Gastroesophageal sphincter (tissue), 4 donors: ENCODE data around the gene DEFB125. TPM values are rescaled to one million over a fixed set of nuclear protein-coding genes. Genes with fewer than 3 reads are reported as not detected.
A peak's percentile ranks its signal among the peaks of the same experiment; 100 is the strongest.
"Not testable (repeated sequence)": the region's sequence is repeated elsewhere in the genome, so short reads cannot be mapped to it uniquely, and the experiment has no call there.

ENCODE experiments used
- ATAC-seq: fragments of 150-250 bp; one replicate; pipeline ENCODE4 v1.9.1; 2016; ENCODE audit warnings: mild to moderate bottlenecking, moderate library complexity
- H3K27ac ChIP-seq, 4 donors: fragments of 200-600 bp; sonication (generic) in 3 of 4; 1 replicate in 3 of 4; 2 replicates in 1 of 4; pipeline ENCODE4 v1.5.1; 2016 to 2019
- H3K27me3 ChIP-seq: fragments of 200-600 bp; sonication (generic); one replicate; pipeline ENCODE4 v1.5.1; 2019
- H3K36me3 ChIP-seq, 2 donors: fragments of 200-600 bp; sonication (generic); one replicate each; pipeline ENCODE4 v1.5.1; 2019; ENCODE audit warnings: control low read depth in 1 of 2
- H3K4me1 ChIP-seq, 3 donors: fragments of 200-600 bp; sonication (generic); 1 replicate in 2 of 3; 2 replicates in 1 of 3; pipeline ENCODE4 v1.5.1; 2016 to 2019; ENCODE audit warnings: control low read depth in 2 of 3
- H3K4me3 ChIP-seq, 2 donors: fragments of 200-600 bp; sonication (generic); one replicate each; pipeline ENCODE4 v1.5.1; 2019; ENCODE audit warnings: mild to moderate bottlenecking in 1 of 2, moderate library complexity in 1 of 2
- H3K9me3 ChIP-seq, 3 donors: fragments of 200-600 bp; sonication (generic); one replicate each; pipeline ENCODE4 v1.5.1; 2017 to 2019; ENCODE audit warnings: control low read depth in 2 of 3
- EP300 ChIP-seq: sonication (generic); formaldehyde crosslinking; IDR thresholded peaks from one replicate; pipeline ENCODE4 v1.6.1; 2017; ENCODE audit warnings: antibody characterized with exemption, mild to moderate bottlenecking
- POLR2A ChIP-seq, 2 donors: fragments of 450-650 bp; IDR thresholded peaks; one replicate each; pipeline ENCODE4 v1.6.1; 2017; ENCODE audit warnings: antibody characterized with exemption in 2 of 2, mild to moderate bottlenecking in 2 of 2, moderate library complexity in 1 of 2
- POLR2AphosphoS5 ChIP-seq: sonication (generic); formaldehyde crosslinking; IDR thresholded peaks from one replicate; pipeline ENCODE4 v1.6.1; 2017; ENCODE audit warnings: antibody characterized with exemption
- WGBS, 2 donors: methylation state at CpG; one replicate each; pipeline ENCODE4 v1.1.5; 2018; ENCODE audit warnings: low coverage in 1 of 2; 5-methylcytosine and 5-hydroxymethylcytosine counted together
- total RNA-seq, 4 donors: library from RNA; depleted of rRNA; stranded (reverse); fragments of >200 nt; gene quantifications; one replicate each; pipeline ENCODE4 v1.1.0, GENCODE V29; 2016
- TF ChIP-seq, protein P1 (sequence below), 4 experiments: fragments of 200-600 bp in 2 of 4; fragments of 450-650 bp in 2 of 4; sonication (generic) in 1 of 4; IDR thresholded peaks; one replicate each; pipeline ENCODE4 v1.5.1; 2017 to 2019; ENCODE audit warnings: antibody characterized with exemption in 4 of 4, mild to moderate bottlenecking in 2 of 4, moderate library complexity in 2 of 4

Gene DEFB125
- total RNA-seq, 4 donors from 2014 or later, result not detected

- peaks cover 0 to 14% (median 0%) of the 10 kb centered on the region in 3 donors for H3K9me3 ChIP-seq
- peaks cover 25% of the 10 kb centered on the region for H3K27me3 ChIP-seq
- no peak overlapping the region for H3K4me3 ChIP-seq
- no peak overlapping the region for H3K27ac ChIP-seq
- no peaks in the 10 kb centered on the region for H3K36me3 ChIP-seq
- ATAC-seq, result no peak
- TF ChIP-seq EP300, result no peak
- TF ChIP-seq POLR2AphosphoS5, result no peak
- TF ChIP-seq, protein P1, sequence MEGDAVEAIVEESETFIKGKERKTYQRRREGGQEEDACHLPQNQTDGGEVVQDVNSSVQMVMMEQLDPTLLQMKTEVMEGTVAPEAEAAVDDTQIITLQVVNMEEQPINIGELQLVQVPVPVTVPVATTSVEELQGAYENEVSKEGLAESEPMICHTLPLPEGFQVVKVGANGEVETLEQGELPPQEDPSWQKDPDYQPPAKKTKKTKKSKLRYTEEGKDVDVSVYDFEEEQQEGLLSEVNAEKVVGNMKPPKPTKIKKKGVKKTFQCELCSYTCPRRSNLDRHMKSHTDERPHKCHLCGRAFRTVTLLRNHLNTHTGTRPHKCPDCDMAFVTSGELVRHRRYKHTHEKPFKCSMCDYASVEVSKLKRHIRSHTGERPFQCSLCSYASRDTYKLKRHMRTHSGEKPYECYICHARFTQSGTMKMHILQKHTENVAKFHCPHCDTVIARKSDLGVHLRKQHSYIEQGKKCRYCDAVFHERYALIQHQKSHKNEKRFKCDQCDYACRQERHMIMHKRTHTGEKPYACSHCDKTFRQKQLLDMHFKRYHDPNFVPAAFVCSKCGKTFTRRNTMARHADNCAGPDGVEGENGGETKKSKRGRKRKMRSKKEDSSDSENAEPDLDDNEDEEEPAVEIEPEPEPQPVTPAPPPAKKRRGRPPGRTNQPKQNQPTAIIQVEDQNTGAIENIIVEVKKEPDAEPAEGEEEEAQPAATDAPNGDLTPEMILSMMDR (IDR thresholded peaks at IDR 0.05), result no peak
- no peak for TF ChIP-seq POLR2A (IDR thresholded peaks at IDR 0.05)
- H3K4me1 ChIP-seq, result no peaks in the 10 kb centered on the region
Observed at GRCh38 chr20:112396-112795, 24.9 kb downstream of the DEFB125 start.

- H3K4me3 ChIP-seq, result no peak overlapping the region
- H3K9me3 ChIP-seq, result peaks cover 0 to 27% (median 0%) of the 10 kb centered on the region in 3 donors
- TF ChIP-seq POLR2AphosphoS5 (no peak), POLR2A (IDR thresholded peaks at IDR 0.05) (no peak)
- H3K36me3 ChIP-seq, result no peaks in the 10 kb centered on the region
- no peaks in the 10 kb centered on the region for H3K4me1 ChIP-seq
- no peak overlapping the region for H3K27ac ChIP-seq
- H3K27me3 ChIP-seq, result peaks cover 33% of the 10 kb centered on the region
- no peak for ATAC-seq
Observed at GRCh38 chr20:117518-117917, 30.0 kb downstream of the DEFB125 start.

- not testable (repeated sequence) for H3K4me1 ChIP-seq, H3K36me3 ChIP-seq, H3K27me3 ChIP-seq, H3K4me3 ChIP-seq, H3K9me3 ChIP-seq, H3K27ac ChIP-seq, ATAC-seq
- no CpG with 5 or more reads among the region's 28 CpGs for WGBS, 2 donors
Observed at GRCh38 chr20:129786-130323, 42.4 kb downstream of the DEFB125 start.

GRCh38 chr20:137668-138490 is 50.4 kb downstream of the DEFB125 start:
- no peak for ATAC-seq
- H3K36me3 ChIP-seq, result no peaks in the 10 kb centered on the region
- H3K27ac ChIP-seq, result no peak overlapping the region
- H3K9me3 ChIP-seq, result no peaks in the 10 kb centered on the region
- TF ChIP-seq EP300, result no peak
- TF ChIP-seq POLR2A (IDR thresholded peaks at IDR 0.05), result no peak
- TF ChIP-seq, protein P1 (IDR thresholded peaks at IDR 0.05), result peak in 1 of 4 experiments; percentile 8
- peaks cover 12% of the 10 kb centered on the region for H3K27me3 ChIP-seq
- H3K4me3 ChIP-seq, result no peak overlapping the region
- H3K4me1 ChIP-seq, result no peaks in the 10 kb centered on the region
- 82 to 100% methylated on average over 5 to 10 of the region's 11 CpGs for WGBS, 2 donors

GRCh38 chr20:142290-142689 is 54.8 kb downstream of the DEFB125 start, which contains the start of gene DEFB126:
Gene DEFB126 (plus strand): TSS chr20:142590. CDS start chr20:142629, 39 bp downstream.
- WGBS, 2 donors, result 13% methylated on average over 1 of the region's 1 CpG; no CpG with 5 or more reads in 1 of the 2 donors
- Histone ChIP-seq H3K27me3 (peaks cover 19% of the 10 kb centered on the region), H3K4me1 (no peaks in the 10 kb centered on the region), H3K4me3 (no peak within 1 kb of the TSS), H3K9me3 (no peaks in the 10 kb centered on the region), H3K36me3 (no peaks in the 10 kb centered on the region), H3K27ac (no peak within 1 kb of the TSS)
- TF ChIP-seq, protein P1 (IDR thresholded peaks at IDR 0.05), result no peak
- TF ChIP-seq POLR2A (IDR thresholded peaks at IDR 0.05) (no peak), EP300 (no peak), POLR2AphosphoS5 (no peak)
- no peak for ATAC-seq

- Histone ChIP-seq H3K9me3 (no peaks in the 10 kb centered on the region), H3K27me3 (peaks cover 13% of the 10 kb centered on the region), H3K4me1 (no peaks in the 10 kb centered on the region), H3K36me3 (no peaks in the 10 kb centered on the region), H3K4me3 (no peak overlapping the region), H3K27ac (no peak overlapping the region)
- no peak for TF ChIP-seq EP300
- TF ChIP-seq, protein P1 (IDR thresholded peaks at IDR 0.05), result no peak
- no peak for ATAC-seq
- 50 to 60% methylated on average over 2 of the region's 2 CpGs for WGBS, 2 donors
Observed at GRCh38 chr20:145877-146276, 58.4 kb downstream of the DEFB125 start.
